Epithelial cell of proximal tubule (primary cell): Measurements from ENCODE around the gene FARP1. TPM values are rescaled to one million over a fixed set of nuclear protein-coding genes. Genes with fewer than 3 reads are reported as not detected.

ENCODE experiments used
- DNase-seq: peaks from one replicate; pipeline ENCODE4 v3.0.0-alpha.2; 2011; ENCODE audit warnings: low read depth
- H3K4me3 ChIP-seq: 2 replicates; pipeline ENCODE4 v1.5.1; 2011; ENCODE audit warnings: low read depth, mild to moderate bottlenecking, low read length
- CTCF ChIP-seq: conservative IDR thresholded peaks from 2 replicates; pipeline ENCODE4 v1.5.1; 2012; ENCODE audit warnings: low read depth, mild to moderate bottlenecking, low read length
- total RNA-seq: library from RNA; depleted of rRNA; stranded (reverse); fragments of >200 nt; gene quantifications from 2 replicates; pipeline ENCODE4 v1.2.3, GENCODE V29; 2015

The FARP1 gene
- total RNA-seq, 1 donor from 2014 or later = 97.0 TPM

- H3K4me3 ChIP-seq = no peak overlapping the region
- TF ChIP-seq CTCF = no peak
- DNase-seq = no peak
Observed at GRCh38 chr13:98236197-98236596, 93.3 kb downstream of the FARP1 start.

GRCh38 chr13:98237331-98237730 lies 94.4 kb downstream of the FARP1 start:
- no peak overlapping the region for H3K4me3 ChIP-seq
- TF ChIP-seq CTCF = no peak
- no peak for DNase-seq

GRCh38 chr13:98239162-98240076 lies 96.5 kb downstream of the FARP1 start:
- DNase-seq = no peak
- no peak overlapping the region for H3K4me3 ChIP-seq
- TF ChIP-seq CTCF = no peak

- no peak overlapping the region for H3K4me3 ChIP-seq
- no peak for TF ChIP-seq CTCF
- DNase-seq = no peak
Observed at GRCh38 chr13:98240135-98240534, 97.2 kb downstream of the FARP1 start.

- H3K4me3 ChIP-seq = no peak overlapping the region
- no peak for TF ChIP-seq CTCF
- DNase-seq = no peak
Observed at GRCh38 chr13:98240974-98241373, 98.1 kb downstream of the FARP1 start.

GRCh38 chr13:98241976-98242375 lies 99.1 kb downstream of the FARP1 start:
- no peak for DNase-seq
- no peak for TF ChIP-seq CTCF
- H3K4me3 ChIP-seq = no peak overlapping the region

GRCh38 chr13:98242403-98242802 lies 99.5 kb downstream of the FARP1 start:
- TF ChIP-seq CTCF = no peak
- no peak overlapping the region for H3K4me3 ChIP-seq
- DNase-seq = no peak
